Heart left ventricle (tissue), 13 donors: ENCODE data around the gene CACNB4.

Experiments
- CTCF ChIP-seq, 12 donors: fragments of 200-600 bp; sonication (generic) in 4 of 12; IDR thresholded peaks; one replicate each; pipeline versions ENCODE4 v1.5.0 to v1.8.0; 2018 to 2022; ENCODE audit warnings: antibody characterized with exemption in 12 of 12, mild to moderate bottlenecking in 5 of 12
- POLR2A ChIP-seq, 2 donors: fragments of 450-650 bp; IDR thresholded peaks; one replicate each; pipeline ENCODE4 v1.6.1; 2017; ENCODE audit warnings: antibody characterized with exemption in 2 of 2, mild to moderate bottlenecking in 2 of 2, moderate library complexity in 2 of 2
- donor health status: ischemic (EF 13 %, LVEDD 7.1; RV severe dilation, severe dysfunction).
- donor health status: DM: no; HTN: yes; CAD: no.
- donor health status: DM: no; HTN: no; CAD: no.
- donor health status: ischemic (EF 25% LVEDD 6.9; RV normal size, moderate dysfunction).
- donor health status: ischemic (EF 25% LVEDD 5.7; RV mildly dilated, moderate dysfunction).
- donor health status: ischemic (EF 35%, LVEDD 5.7; RV mildly dilated, moderate dysfunction).
- donor health status: nonischemic (EF 11% LVEDD 7.7; RV severe dilation, severe dysfunction).
- donor health status: DM: yes; HTN: yes; CAD: no.
- donor health status: PGD.
- donor health status: ischemic (EF 29% LVEDD 5.4; RV normal size, mild dysfunction).
- donor health status: nonischemic (EF 23%, LVEDD 6.1; RV moderate dilation, normal function).

DNA sequence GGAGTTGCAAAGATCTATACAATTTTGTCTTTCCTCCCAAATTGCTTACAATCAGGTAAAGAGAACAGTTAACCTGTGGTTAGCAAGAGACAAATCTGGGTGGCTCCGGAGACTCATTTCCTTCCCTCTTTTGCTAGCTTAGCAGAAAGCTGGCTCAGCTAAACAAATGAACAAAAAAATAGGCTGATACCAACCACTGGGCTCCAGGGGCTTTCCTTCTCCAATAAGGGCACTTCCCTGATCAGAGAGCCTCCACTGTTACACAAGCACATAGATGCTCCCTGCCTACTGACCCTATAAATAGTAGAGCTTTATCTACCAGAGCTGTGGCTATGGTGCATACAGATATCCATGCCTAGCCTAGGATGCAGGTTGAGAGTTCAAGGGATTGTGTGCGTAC is 180.5 kb downstream of the CACNB4 start:
- TF ChIP-seq CTCF (IDR thresholded peaks at IDR 0.05), result no peak
- TF ChIP-seq POLR2A (IDR thresholded peaks at IDR 0.05), result no peak
